Naive B cell (primary cell): ENCODE measurements around the gene RLF. TPM values are rescaled to one million over a fixed set of nuclear protein-coding genes. Genes with fewer than 3 reads are reported as not detected.

Experiments
- ATAC-seq, 2 donors: fragments of 150-1000 bp; cut with Tn5 transposase; 2 replicates each; pipeline ENCODE4 v1.10.0; 2021; ENCODE audit warnings: low read depth in 2 of 2, mild to moderate bottlenecking in 2 of 2, moderate library complexity in 2 of 2
- DNase-seq: peaks from one replicate; pipeline ENCODE4 v3.0.0; 2022
- H3K27ac Mint-ChIP-seq, 6 donors: one replicate each; pipeline ENCODE4 v1.8.0; 2020 to 2022; ENCODE audit warnings: mild to moderate bottlenecking in 6 of 6, mixed read lengths in 6 of 6, moderate library complexity in 5 of 6, inconsistent platforms in 2 of 6
- H3K27me3 Mint-ChIP-seq, 3 donors: one replicate each; pipeline ENCODE4 v1.8.0; 2021 to 2022; ENCODE audit warnings: mixed read lengths in 3 of 3, mild to moderate bottlenecking in 1 of 3
- H3K36me3 Mint-ChIP-seq, 2 donors: one replicate each; pipeline ENCODE4 v1.8.0; 2020 to 2022; ENCODE audit warnings: mixed read lengths in 2 of 2, inconsistent platforms in 1 of 2, mild to moderate bottlenecking in 1 of 2
- H3K4me1 Mint-ChIP-seq, 3 donors: one replicate each; pipeline ENCODE4 v1.8.0; 2020 to 2022; ENCODE audit warnings: mixed read lengths in 3 of 3, inconsistent platforms in 1 of 3, mild to moderate bottlenecking in 1 of 3, moderate library complexity in 1 of 3
- H3K4me3 Mint-ChIP-seq, 8 donors: one replicate each; pipeline ENCODE4 v1.8.0; 2020 to 2022; ENCODE audit warnings: mild to moderate bottlenecking in 8 of 8, mixed read lengths in 8 of 8, moderate library complexity in 8 of 8, inconsistent platforms in 2 of 8
- H3K9me3 Mint-ChIP-seq, 7 donors: one replicate each; pipeline ENCODE4 v1.8.0; 2020 to 2022; ENCODE audit warnings: mixed read lengths in 7 of 7, mild to moderate bottlenecking in 5 of 7, inconsistent platforms in 2 of 7, moderate library complexity in 1 of 7
- polyA plus RNA-seq, 6 donors: library from polyadenylated mRNA; unstranded; fragments of 300-500 nt; fragmentation: Illumina TruSeq; gene quantifications; one replicate each; pipeline ENCODE4 v1.2.3, GENCODE V29; 2021; ENCODE audit warnings: low read depth in 6 of 6

The RLF gene
- polyA plus RNA-seq, 6 donors from 2014 or later, result 10.2 to 14.8 (median 12.4) TPM

GRCh38 chr1:40272653-40273213 is 111.5 kb downstream of the RLF start:
- no peaks in the 10 kb centered on the region for H3K27me3 Mint-ChIP-seq
- H3K4me1 Mint-ChIP-seq, result peaks cover 0 to 5% (median 0%) of the 10 kb centered on the region in 3 donors
- DNase-seq (no peak), ATAC-seq (no peak)
- H3K4me3 Mint-ChIP-seq, result no peak overlapping the region
- no peaks in the 10 kb centered on the region for H3K9me3 Mint-ChIP-seq
- peak overlapping the region in 1 of 6 donors; percentile 25 for H3K27ac Mint-ChIP-seq
- H3K36me3 Mint-ChIP-seq, result peaks cover 17 to 27% of the 10 kb centered on the region in 2 donors

- peak overlapping the region in 1 of 6 donors; percentile 44 for H3K27ac Mint-ChIP-seq
These were observed 112.5 kb downstream of the RLF start for GRCh38 chr1:40273547-40274166.

DNA sequence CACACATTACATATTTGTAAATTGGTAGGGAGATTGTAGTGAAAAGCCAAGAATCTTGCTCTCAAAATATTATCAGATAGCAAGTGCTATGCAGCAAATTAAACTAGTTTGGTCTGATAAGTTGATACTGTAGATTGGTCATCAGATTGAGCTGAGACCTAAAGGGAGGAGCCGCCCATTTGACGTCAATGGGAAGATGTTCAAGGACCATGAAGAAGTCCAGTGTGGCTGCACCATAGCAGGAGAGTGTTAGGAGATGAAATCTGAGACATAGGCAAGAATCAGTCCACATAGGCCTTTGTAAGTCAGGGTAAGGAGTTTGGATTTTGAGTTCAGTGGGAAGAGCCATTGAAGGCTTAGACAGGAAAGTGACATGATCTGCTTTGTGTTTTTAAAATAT is 113.1 kb downstream of the RLF start:
- ATAC-seq (no peak), DNase-seq (no peak)
- H3K27ac Mint-ChIP-seq, result peak overlapping the region in 2 of 6 donors; percentile 6 to 58
- H3K27me3 Mint-ChIP-seq, result no peaks in the 10 kb centered on the region
- peaks cover 17 to 27% of the 10 kb centered on the region in 2 donors for H3K36me3 Mint-ChIP-seq
- peaks cover 0 to 5% (median 0%) of the 10 kb centered on the region in 3 donors for H3K4me1 Mint-ChIP-seq
- H3K4me3 Mint-ChIP-seq, result no peak overlapping the region
- H3K9me3 Mint-ChIP-seq, result no peaks in the 10 kb centered on the region

More at GRCh38 chr1:40273547-40274166, 112.5 kb downstream of the RLF start:
- Mint-ChIP-seq H3K9me3 (no peaks in the 10 kb centered on the region), H3K27me3 (no peaks in the 10 kb centered on the region), H3K36me3 (peaks cover 17 to 27% of the 10 kb centered on the region in 2 donors), H3K4me3 (no peak overlapping the region), H3K4me1 (peaks cover 0 to 5% (median 0%) of the 10 kb centered on the region in 3 donors)
- DNase-seq (no peak), ATAC-seq (no peak)

GRCh38 chr1:40276122-40276521 is 114.9 kb downstream of the RLF start:
- H3K36me3 Mint-ChIP-seq, result peaks cover 18% of the 10 kb centered on the region in 2 donors
- no peak overlapping the region for H3K4me3 Mint-ChIP-seq
- H3K27me3 Mint-ChIP-seq, result no peaks in the 10 kb centered on the region
- H3K4me1 Mint-ChIP-seq, result no peaks in the 10 kb centered on the region
- peak overlapping the region in 1 of 6 donors; percentile 48 for H3K27ac Mint-ChIP-seq
- no peak for DNase-seq
- no peaks in the 10 kb centered on the region for H3K9me3 Mint-ChIP-seq
- ATAC-seq, result no peak

DNA sequence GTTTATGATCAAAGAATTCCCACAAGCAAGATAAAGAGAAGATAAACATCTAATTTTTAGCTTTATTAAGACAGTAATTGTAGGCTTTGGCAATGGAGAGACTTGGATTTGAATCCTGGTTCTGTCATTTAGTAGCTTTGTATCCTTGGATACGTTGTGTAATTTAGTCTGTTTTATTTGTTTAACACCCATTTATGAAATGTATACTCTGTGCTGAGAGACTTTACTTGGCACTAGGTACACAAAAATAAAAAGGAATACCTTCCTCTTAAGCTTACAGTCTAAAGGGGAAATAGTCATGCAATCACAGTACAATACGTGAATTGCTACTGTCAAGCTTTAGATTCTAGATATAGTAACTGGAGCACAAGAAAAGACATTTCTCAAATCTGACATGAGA is 120.7 kb downstream of the RLF start:
- no peak overlapping the region for H3K27ac Mint-ChIP-seq
- peaks cover 0 to 13% of the 10 kb centered on the region in 2 donors for H3K36me3 Mint-ChIP-seq
- no peaks in the 10 kb centered on the region for H3K9me3 Mint-ChIP-seq
- no peak overlapping the region for H3K4me3 Mint-ChIP-seq
- DNase-seq, result no peak
- ATAC-seq, result no peak
- H3K4me1 Mint-ChIP-seq, result no peaks in the 10 kb centered on the region
- H3K27me3 Mint-ChIP-seq, result no peaks in the 10 kb centered on the region

Other genes starting within 250 kb of the RLF start
- under 1 TPM in 5 of 6 donors, not detected in 1; 0.43 to 0.79 (median 0.65) TPM for gene MFSD2A, start 206.2 kb upstream of the RLF start, polyA plus RNA-seq
- 100 to 1,000 TPM; 550 to 750 (median 592) TPM for gene CAP1, start 120.7 kb upstream of the RLF start, polyA plus RNA-seq
- gene PPT1, start 64.1 kb upstream of the RLF start, polyA plus RNA-seq, result 100 to 1,000 TPM; 110 to 213 (median 133) TPM
- gene TMCO2, start 86.5 kb downstream of the RLF start, polyA plus RNA-seq, result not detected
- 10 to 100 TPM; 17.1 to 24.8 (median 20.7) TPM for gene ZMPSTE24, start 96.8 kb downstream of the RLF start, polyA plus RNA-seq
- 1 to 10 TPM; 1.3 to 5.6 (median 3.2) TPM for gene COL9A2, start 155.9 kb downstream of the RLF start, polyA plus RNA-seq
- 100 to 1,000 TPM; 480 to 946 (median 649) TPM for gene SMAP2, start 212.3 kb downstream of the RLF start, polyA plus RNA-seq